Stimulated activated CD8-positive, alpha-beta memory T cell treated with anti-CD3 and anti-CD28 coated beads, Interleukin-12 subunit alpha, Interleukin-12 subunit beta, amount 100 ng/mL, for 24 hours (primary cell): ENCODE results near the gene HRAS.
A peak's percentile ranks its signal among the peaks of the same experiment; 100 is the strongest.

ENCODE experiments used
- DNase-seq: peaks from one replicate; pipeline ENCODE4 v3.0.0-alpha.2; 2020; ENCODE audit errors: extremely low read depth

Gene HRAS

GRCh38 chr11:512761-513595 is 22.4 kb downstream of the HRAS start:
- no peak for DNase-seq

- DNase-seq, result no peak
Measured at GRCh38 chr11:508956-509355, 26.4 kb downstream of the HRAS start.

GRCh38 chr11:507727-508515 is 27.5 kb downstream of the HRAS start:
- no peak for DNase-seq

DNA sequence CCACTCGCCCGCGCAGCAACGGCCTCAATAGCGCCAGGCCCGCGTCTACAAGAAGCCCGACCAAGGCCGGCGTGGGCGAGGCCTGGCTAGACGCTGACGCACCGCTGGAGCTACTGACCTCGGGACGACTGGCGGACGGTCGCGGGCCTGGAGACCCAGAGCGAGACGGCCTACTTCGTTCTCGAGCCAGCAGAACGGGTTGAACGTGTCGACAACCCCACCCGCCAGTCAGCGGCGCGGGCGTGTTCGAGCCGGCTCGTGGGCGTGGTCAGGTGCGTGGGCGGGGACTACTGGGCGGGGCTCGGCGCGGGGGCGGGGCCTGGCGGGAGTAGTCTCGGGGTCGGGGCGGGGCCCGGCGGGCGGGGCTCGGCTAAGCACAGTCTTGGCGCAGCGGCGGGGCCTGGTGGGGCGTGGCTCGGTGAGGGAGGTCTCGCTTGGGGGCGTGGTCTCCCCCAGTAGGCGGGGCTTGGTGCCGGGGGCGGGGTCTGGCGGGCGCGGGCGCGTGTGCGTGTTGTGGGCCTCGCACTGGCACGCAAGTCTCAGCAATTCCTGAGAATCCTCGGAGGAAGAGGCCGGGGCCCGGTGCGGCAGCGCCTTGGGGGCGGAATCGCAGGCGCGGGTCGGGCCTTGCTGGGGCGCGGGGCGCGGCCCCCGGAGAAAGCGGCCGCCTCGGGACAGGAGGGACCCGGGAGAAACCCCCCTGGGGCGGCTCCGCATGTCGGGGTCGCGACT is 28.2 kb downstream of the HRAS start, which contains the start of gene RNH1:
Gene RNH1, minus strand, starts transcription at position 248 of the 732 bp plus-strand sequence. CDS start 5,080 bp downstream, outside the sequence.
- peak; percentile 99 for DNase-seq

DNA sequence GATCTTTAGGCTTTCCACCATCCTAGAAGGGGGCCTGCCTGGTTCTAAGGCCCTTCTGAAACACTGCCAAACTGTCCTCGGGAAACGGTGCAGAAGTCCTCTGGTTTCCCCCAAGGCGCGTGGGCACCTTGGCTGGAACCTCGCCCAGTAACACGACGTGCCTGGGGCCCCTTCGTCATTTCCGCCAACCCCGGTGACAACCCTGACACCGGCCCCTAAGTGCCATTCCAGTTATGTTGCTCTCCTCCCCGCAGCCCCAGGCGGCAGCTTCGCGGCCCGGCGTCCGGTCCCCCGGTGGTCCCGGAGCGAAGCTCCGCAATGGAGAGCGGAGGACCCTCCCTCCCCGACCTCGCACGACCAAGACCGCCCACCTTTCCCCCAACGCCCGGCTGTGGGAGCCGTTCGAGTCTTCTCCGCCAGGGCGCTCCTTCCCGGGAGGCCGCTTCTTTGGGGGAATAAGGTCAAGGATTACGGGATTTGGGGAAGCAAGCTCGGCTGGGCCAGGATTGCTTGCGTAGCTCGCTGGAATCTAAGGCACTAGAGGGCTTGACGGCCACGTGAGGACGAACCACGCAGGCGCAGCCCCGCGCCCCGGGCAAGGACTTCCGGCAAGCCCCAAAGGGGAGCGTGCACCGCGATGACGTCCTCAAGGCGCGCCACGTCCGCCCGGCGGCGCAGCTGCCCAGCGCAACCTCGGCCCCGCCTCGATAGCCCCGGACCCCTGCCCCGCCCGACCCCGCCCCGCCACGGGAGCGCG is 29.0 kb downstream of the HRAS start:
- DNase-seq, result peak; percentile 93

GRCh38 chr11:504994-505344 is 30.4 kb downstream of the HRAS start:
- DNase-seq, result no peak

DNA sequence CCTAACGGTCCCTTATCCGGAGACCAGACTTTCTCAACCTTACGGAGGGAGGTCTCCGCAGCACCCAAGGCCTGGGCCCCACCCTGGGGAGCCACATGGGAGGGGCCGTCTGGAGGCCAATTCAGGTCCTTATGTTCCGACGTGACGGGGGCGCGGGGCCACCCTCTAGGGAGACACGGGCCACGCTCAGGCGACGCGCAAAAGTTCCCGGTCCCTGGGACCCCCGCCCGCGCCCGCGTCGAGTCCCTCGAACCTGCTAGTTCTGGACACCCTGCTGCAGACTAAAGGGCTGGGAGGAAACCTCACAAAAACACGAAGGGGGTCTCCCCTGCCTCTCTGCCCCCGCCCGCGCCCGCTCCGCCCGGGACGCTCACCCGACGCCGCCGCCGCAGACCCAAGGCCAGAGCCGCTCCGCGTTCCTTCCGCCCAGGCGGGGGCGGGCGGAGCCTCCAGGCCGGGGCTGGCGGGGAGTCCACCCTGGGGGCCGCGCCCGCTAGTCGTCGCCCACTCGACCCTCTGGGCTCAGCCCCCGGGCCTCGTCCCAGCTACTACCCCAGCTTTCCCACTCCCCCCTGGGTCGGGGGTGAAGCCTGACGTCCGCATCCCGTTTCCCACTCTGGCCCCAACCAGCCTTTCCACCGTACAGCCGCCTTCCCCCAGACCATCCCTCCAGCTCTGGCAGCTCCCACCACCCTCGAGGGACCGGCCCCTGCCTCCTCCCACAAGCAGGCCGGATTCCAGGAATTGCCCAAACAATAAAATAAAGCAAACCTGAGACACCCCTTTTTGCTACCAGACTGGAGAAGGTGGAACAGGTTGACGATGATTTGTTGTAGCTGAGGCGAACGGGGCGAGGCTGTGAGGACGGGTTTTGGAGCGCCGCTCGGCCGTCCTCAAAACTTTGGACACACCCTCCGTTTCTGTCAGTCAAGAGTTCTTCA is 31.1 kb downstream of the HRAS start:
- DNase-seq, result no peak

DNA sequence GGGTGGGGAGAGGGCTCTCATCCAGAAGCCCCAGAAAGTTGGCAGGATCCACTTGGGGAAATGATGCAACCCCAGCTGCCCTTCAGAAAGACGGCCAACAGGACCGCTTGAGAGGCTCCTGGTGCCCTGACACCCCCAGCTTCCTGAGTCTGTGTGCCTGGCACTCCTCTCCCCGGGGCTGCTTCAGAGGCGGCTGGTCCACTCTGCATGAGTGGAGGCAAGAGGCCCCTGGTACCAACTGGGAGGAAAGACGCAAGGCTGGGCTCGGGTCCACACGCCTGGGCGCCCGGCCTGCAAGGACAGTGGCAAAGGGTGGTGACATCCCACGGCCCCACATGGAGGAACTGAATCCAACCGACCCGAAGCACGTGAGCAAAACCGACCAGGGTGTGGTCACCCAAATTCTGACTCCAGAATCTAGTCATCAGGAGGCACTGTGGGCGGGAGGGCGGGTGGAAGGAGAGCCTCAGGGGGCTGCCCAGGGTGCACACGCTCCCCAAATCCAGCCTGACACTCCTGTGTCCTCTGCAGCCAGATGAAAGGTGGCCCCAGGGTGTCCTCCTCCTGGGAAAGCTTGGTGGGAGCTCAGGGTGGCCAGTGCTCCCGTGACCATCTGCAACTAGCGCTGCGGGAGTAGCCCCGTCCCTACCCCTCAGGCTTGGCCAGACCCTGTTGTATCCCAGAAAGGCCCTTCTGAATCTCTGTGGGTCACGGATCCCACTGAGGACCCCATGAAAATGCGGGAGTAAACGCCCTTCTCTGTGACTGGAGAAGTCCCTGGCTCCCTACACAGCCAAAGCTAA is 32.0 kb downstream of the HRAS start:
- DNase-seq, result no peak

GRCh38 chr11:502288-503178 is 32.8 kb downstream of the HRAS start:
- DNase-seq, result no peak

- no peak for DNase-seq
Measured at GRCh38 chr11:501683-502287, 33.6 kb downstream of the HRAS start.

- no peak for DNase-seq
Measured at GRCh38 chr11:501001-501682, 34.2 kb downstream of the HRAS start.

DNA sequence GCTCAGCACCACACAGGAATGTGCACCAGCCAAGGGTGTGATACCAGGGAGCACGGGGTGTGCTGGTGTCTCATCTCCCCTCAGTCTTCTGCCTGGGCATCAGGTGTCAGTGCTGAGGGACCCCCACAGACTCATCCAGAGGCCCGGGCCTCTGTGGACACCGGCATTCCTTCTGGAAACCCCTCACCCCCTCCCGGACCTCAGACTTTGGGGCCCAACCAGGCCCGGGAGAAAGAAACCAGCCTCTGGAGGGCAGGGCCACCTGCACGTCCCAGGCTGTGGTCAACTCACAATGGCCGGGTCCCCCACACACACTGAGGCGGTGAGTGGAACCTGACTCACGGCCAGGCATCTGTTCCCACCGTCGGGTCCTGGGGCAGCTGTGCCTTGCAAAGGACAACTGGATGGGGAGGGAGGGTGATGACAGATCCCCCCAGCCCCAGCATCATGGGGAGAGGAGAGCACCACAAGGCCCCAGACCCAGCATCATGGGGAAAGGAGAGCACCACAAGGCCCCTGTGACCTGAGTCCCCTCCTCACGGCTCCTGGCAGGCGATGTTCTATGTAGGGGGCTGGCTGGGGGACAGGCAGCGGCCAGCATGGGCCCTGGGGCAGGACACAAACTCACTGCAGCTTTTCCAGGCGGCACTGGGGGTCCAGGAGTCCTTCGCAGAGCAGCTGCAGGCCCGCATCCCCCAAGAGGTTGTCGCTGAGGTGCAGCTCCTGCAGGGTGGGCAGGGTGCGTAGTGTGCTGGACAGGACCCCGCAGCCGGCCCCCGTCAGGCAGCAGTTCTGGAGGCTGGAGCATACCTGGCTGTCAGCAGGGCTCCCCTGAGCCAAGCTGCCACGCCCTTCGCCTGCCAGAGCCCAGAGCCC is 35.9 kb downstream of the HRAS start:
- no peak for DNase-seq

- DNase-seq, result no peak
Measured at GRCh38 chr11:498297-499181, 36.8 kb downstream of the HRAS start.

DNA sequence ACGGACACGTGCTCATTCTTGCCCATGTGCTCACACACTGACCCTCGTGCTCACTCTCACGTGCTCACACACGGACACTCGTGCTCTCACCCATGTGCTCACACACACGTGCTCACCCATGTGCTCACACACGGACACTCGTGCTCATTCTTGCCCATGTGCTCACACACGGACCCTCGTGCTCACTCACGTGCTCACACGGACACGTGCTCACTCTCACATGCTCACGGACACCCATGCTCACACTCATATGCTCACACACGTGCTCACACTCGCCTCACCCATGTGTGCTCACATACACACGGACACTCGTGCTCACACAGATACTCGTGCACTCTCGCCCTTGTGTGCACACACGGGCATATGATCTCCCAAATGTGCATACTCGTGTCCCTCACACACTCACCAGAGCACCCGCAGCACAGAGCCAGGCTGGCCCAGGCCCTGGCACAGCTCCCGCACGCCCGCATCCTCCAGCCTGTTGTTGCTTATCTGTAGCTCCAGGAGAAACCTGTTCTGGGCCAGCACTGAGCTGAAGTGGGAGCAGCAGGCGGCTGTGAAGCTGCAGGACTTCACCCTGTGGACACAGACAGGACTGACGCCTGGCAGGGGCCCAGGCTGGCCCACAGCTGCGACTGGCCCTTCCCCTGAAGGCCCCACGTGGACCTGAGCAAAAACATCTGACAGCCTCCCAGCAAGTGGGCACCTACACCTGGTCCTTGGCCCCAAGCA is 37.6 kb downstream of the HRAS start:
- DNase-seq, result no peak
